Measurements from ENCODE around the gene ANXA1.

Gene ANXA1

DNA sequence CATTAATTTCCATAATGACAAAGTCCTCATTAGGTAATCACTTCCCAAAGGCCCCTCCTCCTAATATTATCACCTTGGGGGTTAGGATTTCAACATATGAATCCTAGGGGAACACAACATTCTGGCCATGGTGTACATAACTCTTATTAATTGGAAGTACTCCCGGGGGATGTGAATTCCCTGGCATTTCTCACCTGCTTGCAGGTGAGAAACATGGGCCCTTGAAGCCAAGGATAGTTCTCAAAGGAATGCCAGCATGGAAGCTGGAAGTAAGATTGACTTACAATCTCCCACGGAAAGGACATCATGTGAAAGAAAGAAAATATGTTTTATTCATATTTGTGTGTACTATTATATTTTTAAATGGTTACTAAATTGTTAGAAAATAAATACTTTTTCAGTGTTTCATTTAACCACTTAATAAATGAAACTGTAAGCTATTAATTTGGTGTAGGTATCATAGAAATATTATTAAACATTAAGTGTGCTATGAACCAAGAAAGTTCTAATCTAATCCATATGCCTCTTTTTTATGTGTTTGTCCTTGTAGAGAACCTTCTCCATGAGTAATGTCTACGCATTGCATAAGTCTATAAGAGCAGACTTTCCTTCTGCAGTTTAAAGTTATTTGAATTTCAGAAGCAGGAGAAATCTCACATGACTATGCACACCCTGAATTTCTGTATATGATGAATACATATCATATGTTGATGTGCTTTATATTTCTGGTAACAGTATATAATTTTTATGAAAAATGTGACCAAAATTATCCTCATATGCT, 59.4 kb downstream of the ANXA1 start:
- DNase-seq (ENCODE audit: low read depth): no peak

GRCh38 chr9:73213300-73213699, 61.6 kb downstream of the ANXA1 start:
- no peak for DNase-seq (ENCODE audit: low read depth)

DNA sequence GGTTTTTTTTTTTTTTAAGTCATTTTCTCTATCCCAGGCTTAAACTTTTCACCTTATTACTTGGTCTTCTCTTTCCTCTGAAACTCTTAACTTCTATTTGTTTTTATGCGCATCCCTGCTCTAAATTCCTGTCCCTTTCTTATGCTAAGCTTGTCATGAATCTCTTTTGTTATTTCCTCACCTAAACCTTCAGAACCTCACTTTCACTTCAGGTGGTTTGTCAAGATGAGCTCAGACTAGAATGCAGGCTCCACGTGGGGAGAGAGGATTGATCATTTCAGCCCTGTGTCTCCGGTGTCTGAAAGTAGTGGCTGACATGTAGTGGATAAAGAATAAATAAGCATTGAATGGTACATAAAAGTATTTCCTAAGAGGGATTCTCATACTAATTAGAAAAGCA, 63.6 kb downstream of the ANXA1 start:
- no peak for DNase-seq (ENCODE audit: low read depth)

DNA sequence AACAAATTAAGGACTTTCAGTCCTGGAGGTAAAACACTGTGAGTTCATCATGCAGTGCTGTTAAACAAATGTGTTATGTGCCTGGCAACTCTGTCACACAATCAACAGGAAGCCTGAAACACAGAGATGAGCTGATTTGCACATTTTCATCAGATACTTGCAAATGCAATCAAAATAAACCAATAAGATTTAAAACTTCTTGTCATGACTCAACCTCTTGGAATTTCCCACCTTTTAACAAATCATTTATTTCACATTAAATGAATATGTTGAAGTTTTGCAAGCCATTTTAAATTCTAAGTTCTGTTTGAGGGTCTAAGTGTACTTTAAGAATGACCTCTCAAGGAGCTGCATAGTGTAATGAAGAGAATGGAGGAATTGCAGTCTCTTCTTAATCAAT, 64.4 kb downstream of the ANXA1 start:
- no peak for DNase-seq (ENCODE audit: low read depth)
